Measurements from ENCODE around the gene ATP8A1. TPM values are rescaled to one million over a fixed set of nuclear protein-coding genes. Genes with fewer than 3 reads are reported as not detected.
A peak's percentile ranks its signal among the peaks of the same experiment; 100 is the strongest.

ATP8A1 gene
- total and polyA plus RNA-seq, 12 donors, result 3.4 to 27.9 (median 17.5) TPM

DNA sequence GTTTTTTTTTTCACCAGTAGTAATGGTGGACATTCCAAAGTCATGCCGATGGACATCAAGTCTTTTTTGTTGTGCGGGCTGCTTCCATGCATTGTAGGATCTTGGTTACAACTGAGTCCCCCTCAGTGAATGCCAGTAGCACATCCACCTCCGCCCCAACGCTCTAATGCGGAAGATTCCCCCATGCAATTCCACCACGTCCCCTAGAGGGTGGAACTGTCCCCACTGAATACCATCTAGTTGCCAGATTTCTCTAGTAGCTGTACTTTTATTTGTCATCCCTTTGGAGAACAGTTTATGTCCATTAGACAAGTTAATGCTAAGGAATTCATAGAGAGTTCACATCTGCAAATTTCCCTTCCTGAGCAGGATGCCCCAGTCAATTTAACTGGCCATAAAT, 252.9 kb downstream of the ATP8A1 start:
- Histone ChIP-seq H3K27ac (no peak overlapping the region), H3K9me3 (no peaks in the 10 kb centered on the region), H3K27me3 (peaks cover 0 to 35% (median 8%) of the 10 kb centered on the region in 7 donors), H3K36me3 (no peaks in the 10 kb centered on the region), H3K4me3 (no peak overlapping the region), H3K4me1 (peaks cover 0 to 10% (median 2%) of the 10 kb centered on the region in 9 donors)
- TF ChIP-seq, protein P1, sequence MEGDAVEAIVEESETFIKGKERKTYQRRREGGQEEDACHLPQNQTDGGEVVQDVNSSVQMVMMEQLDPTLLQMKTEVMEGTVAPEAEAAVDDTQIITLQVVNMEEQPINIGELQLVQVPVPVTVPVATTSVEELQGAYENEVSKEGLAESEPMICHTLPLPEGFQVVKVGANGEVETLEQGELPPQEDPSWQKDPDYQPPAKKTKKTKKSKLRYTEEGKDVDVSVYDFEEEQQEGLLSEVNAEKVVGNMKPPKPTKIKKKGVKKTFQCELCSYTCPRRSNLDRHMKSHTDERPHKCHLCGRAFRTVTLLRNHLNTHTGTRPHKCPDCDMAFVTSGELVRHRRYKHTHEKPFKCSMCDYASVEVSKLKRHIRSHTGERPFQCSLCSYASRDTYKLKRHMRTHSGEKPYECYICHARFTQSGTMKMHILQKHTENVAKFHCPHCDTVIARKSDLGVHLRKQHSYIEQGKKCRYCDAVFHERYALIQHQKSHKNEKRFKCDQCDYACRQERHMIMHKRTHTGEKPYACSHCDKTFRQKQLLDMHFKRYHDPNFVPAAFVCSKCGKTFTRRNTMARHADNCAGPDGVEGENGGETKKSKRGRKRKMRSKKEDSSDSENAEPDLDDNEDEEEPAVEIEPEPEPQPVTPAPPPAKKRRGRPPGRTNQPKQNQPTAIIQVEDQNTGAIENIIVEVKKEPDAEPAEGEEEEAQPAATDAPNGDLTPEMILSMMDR (IDR thresholded peaks at IDR 0.05), result no peak
- ATAC-seq, result no peak
- WGBS, 2 donors, result 81 to 85% methylated on average over 6 of the region's 6 CpGs
- DNase-seq, result no peak
- intact Hi-C loops (cut with DNase I), result no loop called here

DNA sequence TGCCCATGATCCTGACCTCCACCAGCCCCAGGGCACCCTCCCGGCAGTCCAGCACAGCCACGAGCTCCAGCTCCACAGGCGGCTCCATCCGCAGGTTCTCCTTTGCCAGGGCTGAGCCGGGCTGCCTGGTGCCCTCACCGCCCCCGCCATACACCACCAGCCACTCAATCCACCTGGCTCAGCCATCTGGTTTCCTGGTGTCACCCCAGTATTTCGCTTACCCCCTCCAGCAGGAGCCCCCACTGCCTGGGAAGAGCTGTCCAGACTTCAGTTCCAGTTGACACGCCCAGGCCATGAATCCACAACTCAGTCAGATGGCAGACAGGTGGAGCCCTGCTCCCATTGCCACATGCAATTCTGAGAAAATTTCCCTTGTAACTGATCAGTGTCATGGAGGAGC, 255.7 kb downstream of the ATP8A1 start:
- ATAC-seq (no peak), DNase-seq (no peak)
- Histone ChIP-seq H3K27me3 (peaks cover 0 to 63% (median 35%) of the 10 kb centered on the region in 7 donors), H3K9me3 (no peaks in the 10 kb centered on the region), H3K4me1 (peaks cover 0 to 36% (median 28%) of the 10 kb centered on the region in 9 donors), H3K4me3 (no peak overlapping the region), H3K27ac (no peak overlapping the region), H3K36me3 (no peaks in the 10 kb centered on the region)
- TF ChIP-seq, protein P1 (IDR thresholded peaks at IDR 0.05), result peak in 1 of 9 donors; percentile 31
- intact Hi-C loops (cut with DNase I), result no loop called here
- 73 to 84% methylated on average over 9 of the region's 9 CpGs for WGBS, 2 donors

DNA sequence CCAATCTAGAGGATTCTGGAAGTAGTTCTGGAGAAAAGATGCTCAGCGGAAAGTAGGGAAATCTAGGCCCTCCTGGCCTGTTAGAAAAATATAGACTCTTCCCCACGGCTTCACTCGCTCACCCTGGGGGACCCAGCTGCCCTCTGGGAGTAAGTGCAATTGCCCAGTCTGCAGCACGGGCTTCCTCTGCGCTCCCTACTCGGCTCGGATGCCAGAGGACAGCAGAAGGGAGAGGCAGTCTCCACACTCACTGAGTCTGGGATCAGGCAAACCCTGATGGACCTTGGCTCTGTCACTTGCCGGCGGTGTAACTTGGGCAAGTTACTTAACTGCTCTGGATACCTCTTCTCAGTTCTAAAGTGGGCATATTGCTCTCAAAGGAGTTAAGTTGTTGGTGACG, 257.5 kb downstream of the ATP8A1 start:
- DNase-seq (no peak), ATAC-seq (peak in 3 of 8 donors; percentile 31 to 38 (median 34))
- peaks cover 0 to 79% (median 41%) of the 10 kb centered on the region in 7 donors for H3K27me3 ChIP-seq
- H3K36me3 ChIP-seq, result no peaks in the 10 kb centered on the region
- intact Hi-C loops (cut with DNase I), result loop anchor here in 1 of 10 donors (10.0 kb wide), 1 partner anchor 105 kb away; no protein-coding TSS in a partner anchor
- peaks cover 0 to 36% (median 28%) of the 10 kb centered on the region in 9 donors for H3K4me1 ChIP-seq
- H3K4me3 ChIP-seq, result peak overlapping the region in 9 of 10 donors; percentile 47 to 80 (median 59)
- no peaks in the 10 kb centered on the region for H3K9me3 ChIP-seq
- TF ChIP-seq, protein P1 (IDR thresholded peaks at IDR 0.05), result no peak
- no peak overlapping the region for H3K27ac ChIP-seq
- WGBS, 2 donors, result 30 to 52% methylated on average over 10 of the region's 10 CpGs

DNA sequence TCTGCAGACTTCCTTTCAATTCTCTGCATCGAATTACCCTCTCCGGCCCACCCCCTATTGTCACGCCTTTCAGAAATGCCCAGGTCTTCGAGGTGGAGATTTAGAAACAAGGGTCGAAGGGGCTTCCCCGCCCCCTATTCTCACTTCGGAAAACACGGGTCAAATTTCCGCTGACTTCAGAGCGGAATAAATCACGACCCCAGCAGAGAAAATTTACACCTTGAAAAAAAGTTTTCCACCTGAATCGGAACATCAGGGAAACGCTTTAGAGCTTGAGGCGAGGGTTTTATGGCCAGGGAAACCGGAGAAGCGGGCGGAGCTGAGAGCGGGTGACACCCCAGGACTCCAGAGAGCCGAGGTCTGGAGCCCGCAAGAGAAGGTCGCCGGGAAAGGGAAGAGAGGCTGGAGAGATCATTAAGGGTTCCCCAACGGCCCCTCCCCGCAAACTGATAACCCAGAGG, 258.0 kb downstream of the ATP8A1 start:
- TF ChIP-seq, protein P1 (IDR thresholded peaks at IDR 0.05), result no peak
- intact Hi-C loops (cut with DNase I), result loop anchor here in 1 of 10 donors (10.0 kb wide), 1 partner anchor 106 kb away; no protein-coding TSS in a partner anchor
- Histone ChIP-seq H3K9me3 (no peaks in the 10 kb centered on the region), H3K4me3 (peak overlapping the region; percentile 14 to 80 (median 58)), H3K4me1 (peaks cover 0 to 36% (median 28%) of the 10 kb centered on the region in 9 donors), H3K27me3 (peaks cover 0 to 79% (median 41%) of the 10 kb centered on the region in 7 donors), H3K27ac (peak overlapping the region in 1 of 10 donors; percentile 54), H3K36me3 (no peaks in the 10 kb centered on the region)
- DNase-seq, result no peak
- WGBS, 2 donors, result 7 to 8% methylated on average over 24 of the region's 24 CpGs
- peak in 5 of 8 donors; percentile 11 to 60 (median 41) for ATAC-seq
